Measurements from ENCODE around the gene FOXC2.

Gene FOXC2

DNA sequence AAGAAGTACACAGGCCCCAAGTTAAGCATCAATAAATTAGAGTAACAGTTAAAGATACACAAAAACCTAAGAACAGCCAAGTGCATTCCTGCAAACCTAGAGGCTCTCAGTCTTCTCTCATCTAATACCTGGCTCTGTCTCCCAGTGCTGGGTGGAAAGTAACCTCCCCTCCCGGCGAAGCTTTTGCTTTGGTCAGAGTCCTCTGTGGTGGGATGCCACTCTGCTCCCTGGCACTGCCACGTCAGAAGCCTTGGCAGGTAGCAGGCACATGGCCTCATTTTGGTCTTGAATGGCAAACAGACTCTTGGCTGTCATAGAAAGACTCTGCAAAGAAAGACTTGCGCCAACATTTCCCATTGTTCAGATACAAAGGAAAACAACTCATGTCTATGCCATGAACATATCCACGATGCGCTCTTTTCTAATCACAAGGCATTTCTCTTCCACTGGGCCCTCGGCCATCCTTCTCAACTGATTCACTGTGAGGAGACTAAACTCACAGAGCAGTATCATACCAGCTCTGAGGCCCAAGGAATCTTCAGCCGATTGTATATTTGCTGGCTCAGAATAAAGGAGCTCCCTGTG lies 32.8 kb upstream of the FOXC2 start:
- DNase-seq: no peak

- DNase-seq: no peak
Measured at GRCh38 chr16:86534779-86535615, 31.6 kb upstream of the FOXC2 start.

DNA sequence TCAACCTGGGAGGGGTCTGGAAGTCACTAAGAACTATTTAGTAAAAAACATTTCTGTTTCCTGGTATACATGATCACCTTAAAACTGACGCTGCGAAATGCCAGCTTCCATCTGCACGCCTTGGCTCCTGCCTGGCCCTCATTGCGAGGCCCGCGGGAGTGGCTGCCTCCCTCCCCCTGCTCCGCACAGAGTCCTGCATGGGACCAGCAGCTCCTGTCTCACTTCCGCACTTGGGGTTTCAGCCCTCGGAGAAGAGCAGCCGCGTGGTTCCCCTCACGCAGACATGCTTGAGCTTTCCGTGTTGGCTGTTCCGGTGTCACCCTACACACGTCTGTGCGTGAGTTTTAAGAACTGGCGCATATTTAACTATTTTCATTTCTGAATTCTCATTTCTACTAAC lies 30.0 kb upstream of the FOXC2 start:
- no peak for DNase-seq

DNA sequence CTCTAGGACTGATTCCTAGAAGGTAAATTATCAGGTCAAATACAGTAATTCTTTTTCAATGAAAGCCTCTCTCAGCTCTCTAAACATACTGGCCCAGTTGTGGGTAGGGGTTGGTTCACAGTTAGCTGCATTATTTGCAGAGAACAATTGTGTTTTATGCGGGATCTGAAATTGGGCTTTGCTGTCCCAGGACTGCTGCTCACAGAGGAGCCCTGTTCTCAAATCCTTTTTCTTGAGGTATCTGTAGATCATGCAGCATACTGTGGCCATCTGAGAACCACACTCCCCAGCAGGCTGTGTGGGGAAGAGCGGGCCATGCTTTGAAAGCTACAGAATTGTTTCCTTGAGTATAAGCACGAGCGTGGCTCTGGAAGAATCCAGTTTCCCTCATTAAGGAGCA lies 29.1 kb upstream of the FOXC2 start:
- no peak for DNase-seq

DNA sequence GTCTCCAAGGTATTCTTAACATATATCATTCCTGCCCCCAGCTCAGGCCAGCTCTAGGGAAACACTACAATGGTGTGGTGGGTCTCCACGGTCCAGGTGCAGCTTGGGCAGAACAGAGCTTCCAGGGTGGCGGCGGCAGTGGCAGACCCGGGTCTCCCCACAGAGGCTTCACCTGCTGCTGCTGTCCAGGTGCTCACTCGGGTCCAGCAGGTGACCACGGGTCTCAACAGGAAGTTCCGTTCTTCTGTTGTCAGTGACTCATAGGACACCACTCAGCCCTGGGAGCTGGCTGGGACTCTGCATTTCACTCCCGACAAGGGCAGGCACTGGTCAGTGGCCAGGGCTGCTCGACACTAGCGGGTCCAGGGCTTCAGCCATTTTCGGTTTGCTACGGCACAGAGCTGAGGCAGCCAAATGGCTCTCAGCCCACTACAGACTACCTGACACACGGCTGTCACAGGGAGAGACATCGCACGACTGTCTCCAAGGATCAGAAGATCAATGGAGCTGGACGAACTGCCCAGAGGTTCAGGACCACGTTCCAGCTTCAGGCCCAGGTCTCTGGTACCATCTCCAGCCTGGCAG lies 28.3 kb upstream of the FOXC2 start:
- DNase-seq: no peak

DNA sequence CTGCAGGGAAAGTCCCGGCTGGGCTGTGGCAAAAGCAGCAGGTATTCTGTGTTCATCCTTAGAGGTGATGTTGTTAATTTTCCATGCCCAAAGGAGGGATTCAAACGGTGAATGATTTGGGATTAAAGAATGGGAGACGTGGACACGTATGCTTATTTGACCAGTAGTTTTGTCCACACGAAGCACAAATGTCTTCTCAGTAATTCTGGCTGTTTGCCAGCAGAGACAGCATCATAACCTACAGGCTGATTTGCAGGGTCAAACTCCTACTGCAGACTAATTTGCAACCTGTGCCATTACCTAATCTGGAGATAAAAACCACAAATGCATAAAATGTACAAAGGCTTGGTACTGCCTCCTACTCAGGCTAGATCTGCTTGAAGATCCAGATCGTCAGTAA lies 25.7 kb upstream of the FOXC2 start:
- no peak for DNase-seq

DNA sequence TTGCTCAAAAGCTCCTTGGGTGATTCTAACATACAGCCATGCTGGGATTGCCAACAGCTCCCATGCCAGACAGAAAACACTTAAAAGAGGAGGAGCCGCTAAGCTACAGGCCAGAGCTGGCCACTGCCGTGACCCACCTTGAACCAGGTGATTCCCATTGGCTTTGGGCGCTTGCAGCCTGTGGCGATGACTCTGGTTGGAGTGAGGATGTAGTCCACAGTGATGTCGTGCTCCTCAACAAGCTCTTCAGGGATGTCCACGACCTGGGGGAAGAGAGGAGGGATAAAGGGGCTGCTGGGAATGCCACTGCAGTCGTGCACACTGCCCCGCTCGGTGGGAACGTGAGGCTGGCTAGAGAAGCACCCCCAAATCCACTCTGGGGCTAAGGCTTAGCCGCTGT lies 25.1 kb upstream of the FOXC2 start:
- DNase-seq: no peak

GRCh38 chr16:86542756-86543750 lies 23.6 kb upstream of the FOXC2 start:
- no peak for DNase-seq

- no peak for DNase-seq
Measured at GRCh38 chr16:86545481-86545880, 21.1 kb upstream of the FOXC2 start.

- no peak for DNase-seq
Measured at GRCh38 chr16:86545954-86546637, 20.5 kb upstream of the FOXC2 start.

DNA sequence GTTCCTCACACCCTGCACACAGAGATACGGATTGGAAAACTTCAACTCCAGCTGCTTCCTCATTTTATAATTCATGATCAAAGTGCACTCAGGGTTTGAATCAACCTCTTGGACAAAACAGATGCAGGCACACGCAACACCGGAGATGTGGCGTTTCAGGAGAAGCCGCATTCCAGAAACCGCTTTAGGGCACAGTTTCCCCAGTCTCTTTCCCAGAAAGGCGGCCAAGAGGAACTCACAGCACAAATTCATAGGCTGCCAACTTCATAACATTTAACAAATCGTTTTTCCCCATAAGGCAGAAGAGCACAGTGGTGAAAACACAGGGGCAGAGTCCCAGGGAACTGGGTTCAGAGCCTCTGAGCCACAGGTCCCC lies 20.0 kb upstream of the FOXC2 start:
- DNase-seq: no peak

DNA sequence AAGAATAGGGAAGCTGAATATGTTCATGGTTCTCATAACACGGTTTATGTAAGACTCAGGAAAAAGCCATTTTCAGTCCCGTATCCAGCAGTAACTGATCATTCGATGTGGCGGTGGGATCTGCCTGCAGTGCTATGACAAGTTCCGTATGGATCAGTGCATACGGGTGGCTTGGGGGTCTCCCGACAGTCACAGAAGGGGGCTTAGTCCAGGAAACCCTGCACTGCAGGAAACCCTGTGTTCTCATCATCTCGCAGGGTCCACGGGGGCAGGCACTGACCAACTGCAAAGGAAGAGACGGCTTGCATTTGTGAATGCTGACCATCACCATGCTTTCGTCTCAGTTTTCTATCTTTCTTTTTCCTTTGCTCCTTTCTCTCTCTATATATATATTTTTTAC lies 19.3 kb upstream of the FOXC2 start:
- no peak for DNase-seq

DNA sequence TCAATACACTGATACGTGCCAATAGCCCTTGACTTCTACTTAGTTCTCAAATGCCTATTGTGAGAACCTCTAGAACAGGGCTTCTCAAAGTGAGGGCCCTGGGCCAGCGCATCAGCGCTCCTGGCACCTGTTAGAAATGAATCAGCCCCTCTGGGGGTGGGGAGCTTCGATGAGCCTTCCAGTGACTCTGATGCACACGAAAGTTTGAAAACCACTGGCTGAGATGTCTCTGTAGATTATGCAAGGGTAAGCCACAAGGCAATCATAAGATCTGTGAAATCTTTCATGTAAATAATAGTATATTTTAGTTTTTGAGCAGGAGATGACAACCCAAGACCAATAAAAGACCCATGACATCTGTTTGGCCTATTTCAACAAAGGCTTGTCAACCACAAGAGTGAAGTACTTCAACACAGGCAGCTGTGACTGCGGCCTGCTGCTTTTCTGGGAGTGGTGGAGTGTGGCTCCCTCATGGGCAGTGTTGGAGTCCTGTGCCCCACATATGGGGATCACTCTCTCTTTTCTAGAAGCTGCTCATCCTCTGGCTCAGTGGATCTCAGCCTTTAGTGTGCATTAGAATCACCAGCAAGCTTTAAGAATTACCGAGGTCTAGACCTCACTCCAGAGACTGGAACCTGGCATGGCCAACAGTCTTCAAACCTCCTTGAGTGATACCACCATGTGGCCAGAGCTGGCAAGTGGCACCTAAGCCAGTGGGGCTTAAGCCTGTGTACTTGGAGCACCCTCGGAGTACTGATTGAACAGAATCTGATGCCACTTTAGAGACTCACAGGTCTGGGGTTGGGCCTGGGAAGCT lies 17.3 kb upstream of the FOXC2 start:
- DNase-seq: no peak

- DNase-seq: no peak
Measured at GRCh38 chr16:86549893-86550190, 16.8 kb upstream of the FOXC2 start.

DNA sequence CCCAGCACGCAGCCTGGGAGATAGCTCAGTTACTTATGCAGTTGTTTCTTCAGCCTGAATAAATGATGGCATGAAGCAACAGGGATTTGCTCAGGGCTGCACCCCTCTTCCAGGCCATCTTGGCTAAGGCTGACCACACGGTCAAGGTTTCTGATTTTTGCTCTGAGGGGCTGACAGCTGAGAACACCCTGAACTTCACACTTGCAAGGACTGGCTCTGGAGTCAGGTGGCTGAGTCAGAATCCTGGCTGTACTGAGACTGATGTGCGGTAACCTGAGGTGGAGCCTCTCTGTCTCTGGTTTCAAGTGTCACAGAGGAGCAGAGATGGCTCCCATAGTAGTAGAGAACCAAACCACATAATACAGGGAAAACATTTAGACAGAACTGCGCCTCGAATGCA lies 16.3 kb upstream of the FOXC2 start:
- DNase-seq: no peak

GRCh38 chr16:86553356-86553755 lies 13.3 kb upstream of the FOXC2 start:
- DNase-seq: no peak

DNA sequence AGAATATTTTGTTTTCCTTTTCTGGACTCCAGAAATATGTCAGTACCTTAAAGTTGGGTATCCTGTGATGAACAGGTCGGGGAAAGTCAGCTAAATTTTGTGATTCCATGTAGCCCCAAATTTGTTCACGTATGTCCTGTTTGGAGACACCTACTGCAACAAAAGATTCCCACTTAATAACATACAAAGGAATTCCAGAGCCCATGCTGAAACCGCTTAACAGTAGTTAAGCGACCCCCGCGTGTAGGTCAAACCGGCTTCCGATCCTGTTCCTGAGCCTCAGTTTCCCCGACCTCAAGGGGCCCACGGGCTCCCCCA lies 12.1 kb upstream of the FOXC2 start:
- DNase-seq: no peak

- DNase-seq: peak; percentile 82
Measured at GRCh38 chr16:86554917-86555703, 11.5 kb upstream of the FOXC2 start, which contains the start of gene MTHFSD. MTHFSD (minus strand) TSS chr16:86555235; CDS start chr16:86555184, 51 bp downstream.

GRCh38 chr16:86555704-86556075 lies 10.9 kb upstream of the FOXC2 start:
- no peak for DNase-seq

DNA sequence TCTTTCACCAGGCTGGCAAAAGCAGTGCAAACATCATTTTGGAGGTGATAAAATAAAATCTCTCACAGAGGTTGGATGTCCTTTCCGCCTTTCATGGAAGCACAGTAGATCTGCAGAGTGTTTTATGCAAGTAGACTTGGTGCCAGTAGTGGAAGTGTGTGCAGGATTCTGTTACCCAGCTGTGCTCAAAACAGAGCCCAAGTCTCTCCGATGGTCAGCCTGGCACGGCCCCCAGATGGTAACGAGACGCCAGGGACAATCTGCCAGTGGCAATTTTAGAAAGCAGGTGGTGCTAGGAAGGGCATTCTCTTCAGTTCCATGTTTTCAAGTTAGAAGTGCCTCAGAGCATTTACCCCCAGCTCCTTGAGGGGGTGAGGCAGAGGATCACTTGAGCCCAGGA lies 10.1 kb upstream of the FOXC2 start:
- DNase-seq: no peak

GRCh38 chr16:86557587-86557986 lies 9.0 kb upstream of the FOXC2 start:
- DNase-seq: no peak
